H1 (cell line): Measurements from ENCODE around the gene CNTN3. TPM values are rescaled to one million over a fixed set of nuclear protein-coding genes. Genes with fewer than 3 reads are reported as not detected.

Experiments
- CREB1 ChIP-seq: IDR thresholded peaks from 2 replicates; pipeline ENCODE4 v1.6.1; 2012; ENCODE audit warnings: inconsistent platforms
- GABPA ChIP-seq: IDR thresholded peaks from 2 replicates; pipeline ENCODE4 v1.6.1; 2011; ENCODE audit warnings: mild to moderate bottlenecking, low read length, moderate library complexity, borderline replicate concordance; ENCODE audit not compliant: insufficient read depth
- POLR2AphosphoS5 ChIP-seq: IDR thresholded peaks from 2 replicates; pipeline ENCODE4 v1.6.1; 2011; ENCODE audit warnings: low read depth, low read length
- polyA plus RNA-seq, 7 experiments: library from polyadenylated mRNA; depleted of rRNA in 3 of 7; stranded (reverse) in 5 of 7; unstranded in 2 of 7; fragments of >200 nt in 5 of 7; fragments of 200-250 nt in 2 of 7; gene quantifications; 1 replicate in 5 of 7; 2 replicates in 1 of 7; 4 replicates in 1 of 7; pipeline versions ENCODE4 v1.2.1 to v1.2.3, GENCODE V29; 2011 to 2013; ENCODE audit warnings: missing spikeins in 2 of 7, mixed read lengths in 2 of 7
- total RNA-seq: library from RNA; stranded (reverse); fragmentation: NEBNext Ultra II Directional; extraction: Animal tissue kit (Norgen Biotek cat#: 25700); gene quantifications from 2 replicates; pipeline ENCODE4 v1.2.1, GENCODE V29; 2021
- TF ChIP-seq, protein P1 (sequence below): fragments of 300-600 bp; sonication (generic); IDR thresholded peaks from 2 replicates; pipeline ENCODE4 v1.7.1; 2012; ENCODE audit warnings: low read length, moderate library complexity, mild to moderate bottlenecking, inconsistent platforms; ENCODE audit not compliant: insufficient replicate concordance
- TF ChIP-seq, protein P2 (sequence below), 3 experiments: IDR thresholded peaks; 1 replicate in 2 of 3; 2 replicates in 1 of 3; pipeline versions ENCODE4 v1.5.1 to v1.6.1; 2011; ENCODE audit warnings: low read length in 3 of 3, mild to moderate bottlenecking in 3 of 3, inconsistent platforms in 2 of 3, low read depth in 1 of 3, moderate library complexity in 1 of 3; ENCODE audit not compliant: insufficient read depth in 1 of 3; ENCODE audit errors: control extremely low read depth in 1 of 3

CNTN3 gene
- total and polyA plus RNA-seq, 2 of the 8 experiments (the other 6 are each of a cell fraction or from before 2014, with no cell fraction given) = 0.11 to 0.13 TPM

GRCh38 chr3:74651292-74651691, 36.8 kb upstream of the CNTN3 start (continued):
- TF ChIP-seq, protein P1, sequence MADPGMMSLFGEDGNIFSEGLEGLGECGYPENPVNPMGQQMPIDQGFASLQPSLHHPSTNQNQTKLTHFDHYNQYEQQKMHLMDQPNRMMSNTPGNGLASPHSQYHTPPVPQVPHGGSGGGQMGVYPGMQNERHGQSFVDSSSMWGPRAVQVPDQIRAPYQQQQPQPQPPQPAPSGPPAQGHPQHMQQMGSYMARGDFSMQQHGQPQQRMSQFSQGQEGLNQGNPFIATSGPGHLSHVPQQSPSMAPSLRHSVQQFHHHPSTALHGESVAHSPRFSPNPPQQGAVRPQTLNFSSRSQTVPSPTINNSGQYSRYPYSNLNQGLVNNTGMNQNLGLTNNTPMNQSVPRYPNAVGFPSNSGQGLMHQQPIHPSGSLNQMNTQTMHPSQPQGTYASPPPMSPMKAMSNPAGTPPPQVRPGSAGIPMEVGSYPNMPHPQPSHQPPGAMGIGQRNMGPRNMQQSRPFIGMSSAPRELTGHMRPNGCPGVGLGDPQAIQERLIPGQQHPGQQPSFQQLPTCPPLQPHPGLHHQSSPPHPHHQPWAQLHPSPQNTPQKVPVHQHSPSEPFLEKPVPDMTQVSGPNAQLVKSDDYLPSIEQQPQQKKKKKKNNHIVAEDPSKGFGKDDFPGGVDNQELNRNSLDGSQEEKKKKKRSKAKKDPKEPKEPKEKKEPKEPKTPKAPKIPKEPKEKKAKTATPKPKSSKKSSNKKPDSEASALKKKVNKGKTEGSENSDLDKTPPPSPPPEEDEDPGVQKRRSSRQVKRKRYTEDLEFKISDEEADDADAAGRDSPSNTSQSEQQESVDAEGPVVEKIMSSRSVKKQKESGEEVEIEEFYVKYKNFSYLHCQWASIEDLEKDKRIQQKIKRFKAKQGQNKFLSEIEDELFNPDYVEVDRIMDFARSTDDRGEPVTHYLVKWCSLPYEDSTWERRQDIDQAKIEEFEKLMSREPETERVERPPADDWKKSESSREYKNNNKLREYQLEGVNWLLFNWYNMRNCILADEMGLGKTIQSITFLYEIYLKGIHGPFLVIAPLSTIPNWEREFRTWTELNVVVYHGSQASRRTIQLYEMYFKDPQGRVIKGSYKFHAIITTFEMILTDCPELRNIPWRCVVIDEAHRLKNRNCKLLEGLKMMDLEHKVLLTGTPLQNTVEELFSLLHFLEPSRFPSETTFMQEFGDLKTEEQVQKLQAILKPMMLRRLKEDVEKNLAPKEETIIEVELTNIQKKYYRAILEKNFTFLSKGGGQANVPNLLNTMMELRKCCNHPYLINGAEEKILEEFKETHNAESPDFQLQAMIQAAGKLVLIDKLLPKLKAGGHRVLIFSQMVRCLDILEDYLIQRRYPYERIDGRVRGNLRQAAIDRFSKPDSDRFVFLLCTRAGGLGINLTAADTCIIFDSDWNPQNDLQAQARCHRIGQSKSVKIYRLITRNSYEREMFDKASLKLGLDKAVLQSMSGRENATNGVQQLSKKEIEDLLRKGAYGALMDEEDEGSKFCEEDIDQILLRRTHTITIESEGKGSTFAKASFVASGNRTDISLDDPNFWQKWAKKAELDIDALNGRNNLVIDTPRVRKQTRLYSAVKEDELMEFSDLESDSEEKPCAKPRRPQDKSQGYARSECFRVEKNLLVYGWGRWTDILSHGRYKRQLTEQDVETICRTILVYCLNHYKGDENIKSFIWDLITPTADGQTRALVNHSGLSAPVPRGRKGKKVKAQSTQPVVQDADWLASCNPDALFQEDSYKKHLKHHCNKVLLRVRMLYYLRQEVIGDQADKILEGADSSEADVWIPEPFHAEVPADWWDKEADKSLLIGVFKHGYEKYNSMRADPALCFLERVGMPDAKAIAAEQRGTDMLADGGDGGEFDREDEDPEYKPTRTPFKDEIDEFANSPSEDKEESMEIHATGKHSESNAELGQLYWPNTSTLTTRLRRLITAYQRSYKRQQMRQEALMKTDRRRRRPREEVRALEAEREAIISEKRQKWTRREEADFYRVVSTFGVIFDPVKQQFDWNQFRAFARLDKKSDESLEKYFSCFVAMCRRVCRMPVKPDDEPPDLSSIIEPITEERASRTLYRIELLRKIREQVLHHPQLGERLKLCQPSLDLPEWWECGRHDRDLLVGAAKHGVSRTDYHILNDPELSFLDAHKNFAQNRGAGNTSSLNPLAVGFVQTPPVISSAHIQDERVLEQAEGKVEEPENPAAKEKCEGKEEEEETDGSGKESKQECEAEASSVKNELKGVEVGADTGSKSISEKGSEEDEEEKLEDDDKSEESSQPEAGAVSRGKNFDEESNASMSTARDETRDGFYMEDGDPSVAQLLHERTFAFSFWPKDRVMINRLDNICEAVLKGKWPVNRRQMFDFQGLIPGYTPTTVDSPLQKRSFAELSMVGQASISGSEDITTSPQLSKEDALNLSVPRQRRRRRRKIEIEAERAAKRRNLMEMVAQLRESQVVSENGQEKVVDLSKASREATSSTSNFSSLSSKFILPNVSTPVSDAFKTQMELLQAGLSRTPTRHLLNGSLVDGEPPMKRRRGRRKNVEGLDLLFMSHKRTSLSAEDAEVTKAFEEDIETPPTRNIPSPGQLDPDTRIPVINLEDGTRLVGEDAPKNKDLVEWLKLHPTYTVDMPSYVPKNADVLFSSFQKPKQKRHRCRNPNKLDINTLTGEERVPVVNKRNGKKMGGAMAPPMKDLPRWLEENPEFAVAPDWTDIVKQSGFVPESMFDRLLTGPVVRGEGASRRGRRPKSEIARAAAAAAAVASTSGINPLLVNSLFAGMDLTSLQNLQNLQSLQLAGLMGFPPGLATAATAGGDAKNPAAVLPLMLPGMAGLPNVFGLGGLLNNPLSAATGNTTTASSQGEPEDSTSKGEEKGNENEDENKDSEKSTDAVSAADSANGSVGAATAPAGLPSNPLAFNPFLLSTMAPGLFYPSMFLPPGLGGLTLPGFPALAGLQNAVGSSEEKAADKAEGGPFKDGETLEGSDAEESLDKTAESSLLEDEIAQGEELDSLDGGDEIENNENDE = no peak
- TF ChIP-seq GABPA (no peak), POLR2AphosphoS5 (no peak), CREB1 (no peak)
- TF ChIP-seq, protein P2, sequence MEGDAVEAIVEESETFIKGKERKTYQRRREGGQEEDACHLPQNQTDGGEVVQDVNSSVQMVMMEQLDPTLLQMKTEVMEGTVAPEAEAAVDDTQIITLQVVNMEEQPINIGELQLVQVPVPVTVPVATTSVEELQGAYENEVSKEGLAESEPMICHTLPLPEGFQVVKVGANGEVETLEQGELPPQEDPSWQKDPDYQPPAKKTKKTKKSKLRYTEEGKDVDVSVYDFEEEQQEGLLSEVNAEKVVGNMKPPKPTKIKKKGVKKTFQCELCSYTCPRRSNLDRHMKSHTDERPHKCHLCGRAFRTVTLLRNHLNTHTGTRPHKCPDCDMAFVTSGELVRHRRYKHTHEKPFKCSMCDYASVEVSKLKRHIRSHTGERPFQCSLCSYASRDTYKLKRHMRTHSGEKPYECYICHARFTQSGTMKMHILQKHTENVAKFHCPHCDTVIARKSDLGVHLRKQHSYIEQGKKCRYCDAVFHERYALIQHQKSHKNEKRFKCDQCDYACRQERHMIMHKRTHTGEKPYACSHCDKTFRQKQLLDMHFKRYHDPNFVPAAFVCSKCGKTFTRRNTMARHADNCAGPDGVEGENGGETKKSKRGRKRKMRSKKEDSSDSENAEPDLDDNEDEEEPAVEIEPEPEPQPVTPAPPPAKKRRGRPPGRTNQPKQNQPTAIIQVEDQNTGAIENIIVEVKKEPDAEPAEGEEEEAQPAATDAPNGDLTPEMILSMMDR (IDR thresholded peaks at IDR 0.05; ENCODE audit: control extremely low read depth in 1 of 3, insufficient read depth in 1 of 3, low read depth in 1 of 3, low read length in 3 of 3) = no peak
